GM12892 (cell line): ENCODE results near the gene FBXW5.

Experiments
- POLR2A ChIP-seq: IDR thresholded peaks from 2 replicates; pipeline ENCODE4 v1.6.1; 2011; ENCODE audit warnings: low read depth, low read length, control low read depth
- POLR2AphosphoS5 ChIP-seq: IDR thresholded peaks from 2 replicates; pipeline ENCODE4 v1.6.1; 2011; ENCODE audit warnings: low read depth, low read length, control low read depth
- TAF1 ChIP-seq: IDR thresholded peaks from 2 replicates; pipeline ENCODE4 v1.6.1; 2011; ENCODE audit warnings: low read depth, mild to moderate bottlenecking, control low read depth, low read length, borderline replicate concordance

- TF ChIP-seq TAF1 (no peak), POLR2A (no peak), POLR2AphosphoS5 (no peak)
Observed at GRCh38 chr9:136978865-136979544, 34.5 kb upstream of the FBXW5 start.
